Measurements from ENCODE around the gene CADM4.
A peak's percentile ranks its signal among the peaks of the same experiment; 100 is the strongest.

CADM4 gene

GRCh38 chr19:43668406-43669109 is 28.9 kb upstream of the CADM4 start:
- Histone ChIP-seq H3K36me3 (peaks cover 0 to 27% (median 12%) of the 10 kb centered on the region in 3 donors), H3K4me3 (peak overlapping the region; percentile 59 to 64), H3K27me3 (no peaks in the 10 kb centered on the region), H3K27ac (peak overlapping the region; percentile 82 to 92), H3K9me3 (no peaks in the 10 kb centered on the region), H3K4me1 (peaks cover 0 to 26% (median 16%) of the 10 kb centered on the region in 4 donors)
- intact Hi-C loops (cut with DNase I; ENCODE audit: low total_unique reads): no loop called here
- no peak for TF ChIP-seq CTCF (IDR thresholded peaks at IDR 0.05)
- DNase-seq: peak; percentile 99 to 100

DNA sequence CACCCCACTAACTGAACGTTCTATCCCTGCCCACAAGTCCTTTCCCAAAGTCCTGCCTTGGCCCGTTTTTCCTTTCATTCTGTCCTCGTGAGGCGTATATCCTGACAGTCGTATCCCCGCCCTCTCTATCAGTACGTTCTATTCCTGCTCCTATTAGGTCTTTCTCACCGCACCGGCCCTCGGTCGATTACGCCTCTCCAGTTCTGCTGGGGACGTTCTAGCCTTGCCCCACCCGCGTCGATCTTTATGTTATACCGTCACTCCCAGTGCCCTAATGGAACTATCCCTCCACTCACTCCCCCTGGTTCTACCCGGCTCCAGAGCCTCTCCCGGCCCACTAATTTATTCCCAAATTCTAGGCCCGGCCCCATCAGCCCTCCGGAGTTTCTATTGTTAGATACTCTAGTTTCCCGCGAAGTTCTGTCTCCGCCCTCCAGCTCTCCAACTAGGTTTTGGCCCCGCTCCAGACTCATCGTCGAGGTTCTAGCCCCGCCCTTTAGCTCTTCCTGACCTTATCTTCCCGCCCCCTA is 28.3 kb upstream of the CADM4 start:
- H3K4me1 ChIP-seq: peaks cover 0 to 26% (median 16%) of the 10 kb centered on the region in 4 donors
- peak overlapping the region; percentile 82 to 92 for H3K27ac ChIP-seq
- no peak for TF ChIP-seq CTCF (IDR thresholded peaks at IDR 0.05)
- H3K27me3 ChIP-seq: no peaks in the 10 kb centered on the region
- no peak for DNase-seq
- H3K4me3 ChIP-seq: peak overlapping the region; percentile 59 to 64
- intact Hi-C loops (cut with DNase I; ENCODE audit: low total_unique reads): no loop called here
- H3K9me3 ChIP-seq: no peaks in the 10 kb centered on the region
- peaks cover 0 to 28% (median 12%) of the 10 kb centered on the region in 3 donors for H3K36me3 ChIP-seq

DNA sequence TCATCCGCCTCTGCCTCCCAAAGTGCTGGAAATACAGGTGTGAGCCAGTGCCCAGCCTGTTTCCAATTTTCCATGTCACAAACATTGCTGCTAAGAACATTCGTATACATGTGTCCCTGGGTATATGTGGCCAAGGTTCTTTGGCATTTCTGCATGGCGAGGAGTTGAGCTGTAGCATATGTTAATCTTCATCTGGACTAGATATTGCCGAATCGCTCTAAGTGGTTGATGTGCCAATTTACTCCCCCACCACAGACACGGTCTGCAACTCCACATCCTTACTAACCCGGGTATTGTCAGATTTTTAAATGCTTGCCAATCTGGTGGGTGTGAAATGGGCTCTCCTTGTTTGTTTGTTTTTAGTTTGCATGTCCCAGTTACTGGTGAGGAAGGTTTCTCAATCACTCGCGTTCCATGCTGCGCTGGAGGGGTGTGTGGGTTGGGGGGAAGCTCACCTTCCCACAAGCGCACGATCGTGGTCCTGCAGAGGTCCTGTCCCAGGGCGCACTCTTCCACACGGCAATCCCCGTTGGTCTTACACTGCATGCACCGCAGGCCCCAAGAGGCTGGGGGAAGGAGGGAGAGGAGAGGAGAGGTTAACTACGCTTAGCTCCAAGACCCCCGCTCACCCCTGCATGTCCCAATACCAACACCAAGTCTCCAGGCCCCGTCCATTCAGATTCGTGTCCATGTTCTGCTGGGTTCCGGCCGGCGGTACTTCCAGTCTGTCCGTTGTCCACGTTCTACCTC is 27.7 kb upstream of the CADM4 start:
- intact Hi-C loops (cut with DNase I; ENCODE audit: low total_unique reads): no loop called here
- H3K9me3 ChIP-seq: no peaks in the 10 kb centered on the region
- H3K36me3 ChIP-seq: peaks cover 0 to 28% (median 12%) of the 10 kb centered on the region in 3 donors
- H3K27me3 ChIP-seq: no peaks in the 10 kb centered on the region
- TF ChIP-seq CTCF (IDR thresholded peaks at IDR 0.05): no peak
- peak overlapping the region in 1 of 2 donors; percentile 92 for H3K27ac ChIP-seq
- H3K4me3 ChIP-seq: peak overlapping the region; percentile 59 to 64
- H3K4me1 ChIP-seq: peaks cover 0 to 26% (median 16%) of the 10 kb centered on the region in 4 donors
- DNase-seq: peak in 1 of 2 donors; percentile 38

- Histone ChIP-seq H3K27me3 (no peaks in the 10 kb centered on the region), H3K27ac (no peak overlapping the region), H3K4me1 (peaks cover 0 to 9% (median 5%) of the 10 kb centered on the region in 4 donors), H3K36me3 (peaks cover 0 to 28% (median 12%) of the 10 kb centered on the region in 3 donors), H3K4me3 (no peak overlapping the region), H3K9me3 (no peaks in the 10 kb centered on the region)
- no peak for TF ChIP-seq CTCF (IDR thresholded peaks at IDR 0.05)
- intact Hi-C loops (cut with DNase I; ENCODE audit: low total_unique reads): no loop called here
- peak in 1 of 2 donors; percentile 28 for DNase-seq
Measured at GRCh38 chr19:43664018-43664417, 24.4 kb upstream of the CADM4 start.

DNA sequence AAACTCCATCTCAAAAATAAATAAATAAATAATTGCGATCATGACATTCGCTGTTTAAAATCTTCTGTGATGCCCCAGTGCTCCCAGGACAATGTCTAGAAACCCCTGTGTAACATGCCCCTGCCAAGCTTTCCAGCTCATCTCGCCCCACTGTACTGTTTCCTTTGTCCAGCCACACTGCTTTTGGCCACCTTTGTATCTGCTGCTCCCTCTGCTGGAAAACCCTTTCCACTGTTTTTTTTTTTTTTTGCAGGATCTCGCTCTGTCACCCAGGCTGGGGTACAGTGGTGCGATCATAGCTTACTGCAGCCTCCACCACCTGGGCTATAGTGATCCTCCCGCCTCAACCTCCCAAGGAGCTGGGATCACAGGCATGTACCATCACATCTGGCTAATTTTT is 22.8 kb upstream of the CADM4 start:
- no peak for DNase-seq
- Histone ChIP-seq H3K4me3 (no peak overlapping the region), H3K27me3 (no peaks in the 10 kb centered on the region), H3K27ac (no peak overlapping the region), H3K9me3 (peaks cover 0 to 4% (median 0%) of the 10 kb centered on the region in 3 donors), H3K36me3 (peaks cover 6 to 32% (median 20%) of the 10 kb centered on the region in 3 donors), H3K4me1 (peaks cover 0 to 3% (median 2%) of the 10 kb centered on the region in 4 donors)
- intact Hi-C loops (cut with DNase I; ENCODE audit: low total_unique reads): no loop called here
- TF ChIP-seq CTCF (IDR thresholded peaks at IDR 0.05): no peak

Measured in tibial artery (tissue), 4 donors.